NCI-H146 (cell line): Measurements from ENCODE around the gene CRYGA.

Experiments
- DNase-seq: peaks from one replicate; lab custom pipeline; 2025; lab: John Stamatoyannopoulos, UW

CRYGA gene

DNA sequence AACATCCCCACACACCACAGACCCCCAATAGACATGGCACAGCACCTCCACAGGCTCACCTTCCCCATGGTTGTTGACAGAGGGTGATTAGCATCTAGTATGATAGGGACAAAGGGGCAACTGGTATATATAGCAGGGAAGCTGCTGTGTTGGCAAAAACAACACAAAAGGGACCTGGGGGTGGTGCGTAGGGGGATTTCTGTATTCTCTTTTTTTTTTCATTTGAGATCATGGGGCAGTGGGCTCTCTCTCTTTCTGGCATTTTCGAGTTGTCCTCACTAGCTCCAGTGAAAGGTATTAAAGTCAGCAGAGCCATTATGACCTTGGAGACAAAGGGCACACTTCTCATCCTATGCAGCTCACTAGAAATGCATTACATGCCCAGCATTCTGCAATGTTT lies at the start of gene CRYGA:
TSS of gene CRYGA (minus strand) at position 101 of the 400 bp plus-strand sequence. CDS start at position 68, 33 bp downstream.
- DNase-seq: no peak

DNA sequence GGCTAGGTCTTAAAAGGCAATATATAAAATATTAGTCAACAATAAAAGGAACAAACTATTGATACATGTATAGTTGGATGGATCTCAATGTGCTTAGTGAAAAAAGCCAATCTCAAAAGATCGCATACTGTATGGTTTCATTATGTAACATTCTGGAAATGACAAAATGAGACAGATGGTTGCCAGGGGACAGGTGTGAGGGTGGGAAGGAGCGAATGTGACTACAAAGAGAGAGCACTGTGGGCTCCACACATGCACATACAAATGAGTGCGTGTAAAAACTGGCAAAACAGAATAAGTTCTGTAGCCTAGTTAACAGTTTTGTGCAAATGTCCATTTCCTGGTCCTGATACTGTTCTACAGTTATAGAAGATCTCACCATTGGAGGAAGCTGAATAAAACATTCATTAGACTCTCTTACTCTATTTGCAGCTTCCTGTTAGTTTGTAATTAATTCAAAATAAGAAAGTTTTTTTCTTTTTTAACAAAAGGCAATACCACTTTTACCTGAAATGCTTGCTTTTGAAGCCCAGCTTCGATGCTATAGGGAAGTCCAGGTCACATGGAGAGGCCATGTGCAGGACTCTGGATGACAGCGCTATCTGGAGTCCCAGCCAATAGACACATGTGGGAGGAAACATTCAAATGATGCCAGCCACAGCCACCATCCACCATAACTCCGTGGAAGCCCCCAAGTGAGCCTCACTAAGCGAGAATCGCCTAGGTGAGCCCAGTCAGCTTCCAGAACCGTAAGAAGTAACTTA lies 47.5 kb upstream of the CRYGA start:
- DNase-seq: no peak

- no peak for DNase-seq
Measured at GRCh38 chr2:208208335-208209085, 45.1 kb upstream of the CRYGA start.

- no peak for DNase-seq
Measured at GRCh38 chr2:208207769-208208168, 44.4 kb upstream of the CRYGA start.

DNA sequence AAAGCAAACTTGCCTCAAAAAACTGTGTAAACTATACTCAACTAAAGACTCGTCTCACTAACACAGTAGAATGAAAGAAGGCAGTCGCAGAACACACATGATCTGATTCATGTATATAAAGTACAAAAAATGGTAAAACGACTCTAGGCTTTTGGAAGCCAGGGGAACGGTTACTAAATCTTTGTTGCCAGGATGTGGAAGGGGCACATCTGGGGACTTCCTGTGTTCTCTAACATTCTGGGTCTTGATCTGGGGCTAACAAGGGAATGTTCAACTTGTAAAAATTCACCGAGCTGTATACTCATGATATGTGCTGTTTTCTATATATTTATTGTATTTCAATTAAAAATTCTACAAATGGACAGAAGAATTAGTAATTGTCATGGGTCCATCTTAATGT lies 40.8 kb upstream of the CRYGA start:
- DNase-seq: no peak

GRCh38 chr2:208195531-208195930 lies 32.1 kb upstream of the CRYGA start:
- DNase-seq: no peak

DNA sequence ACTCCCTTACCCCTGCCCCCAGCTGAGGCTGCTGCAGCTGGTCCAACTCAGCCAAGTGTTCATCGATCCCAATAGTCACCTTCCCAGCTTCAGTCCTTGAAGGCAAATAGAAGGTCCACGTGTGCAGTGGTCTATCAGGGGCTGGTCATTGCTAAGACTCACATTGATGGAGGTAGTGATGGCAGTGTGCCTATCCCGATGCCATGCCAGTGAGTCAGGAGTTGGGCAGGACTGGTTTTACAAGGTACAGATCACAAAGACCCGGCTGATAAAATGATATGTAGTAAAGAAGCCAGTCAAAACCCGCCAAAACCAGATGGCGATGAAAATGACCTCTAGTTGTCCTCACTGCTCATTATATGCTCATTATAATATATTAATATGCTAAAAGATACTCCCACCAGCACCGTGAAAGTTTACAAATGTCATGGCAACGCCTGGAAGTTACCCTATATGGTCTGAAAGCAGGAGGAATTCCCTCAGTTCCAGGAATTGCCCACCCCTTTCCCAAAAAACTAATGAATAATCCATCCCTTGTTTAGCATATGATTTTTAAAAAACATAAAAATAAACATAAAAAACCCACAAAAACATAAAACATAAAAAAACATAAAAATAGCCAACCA lies 29.3 kb upstream of the CRYGA start:
- DNase-seq: no peak

- DNase-seq: no peak
Measured at GRCh38 chr2:208189810-208190503, 26.6 kb upstream of the CRYGA start, which contains the start of gene C2orf80. Gene C2orf80, minus strand, starts transcription at chr2:208190030. Its CDS starts 3,044 bp downstream, at chr2:208186986.

DNA sequence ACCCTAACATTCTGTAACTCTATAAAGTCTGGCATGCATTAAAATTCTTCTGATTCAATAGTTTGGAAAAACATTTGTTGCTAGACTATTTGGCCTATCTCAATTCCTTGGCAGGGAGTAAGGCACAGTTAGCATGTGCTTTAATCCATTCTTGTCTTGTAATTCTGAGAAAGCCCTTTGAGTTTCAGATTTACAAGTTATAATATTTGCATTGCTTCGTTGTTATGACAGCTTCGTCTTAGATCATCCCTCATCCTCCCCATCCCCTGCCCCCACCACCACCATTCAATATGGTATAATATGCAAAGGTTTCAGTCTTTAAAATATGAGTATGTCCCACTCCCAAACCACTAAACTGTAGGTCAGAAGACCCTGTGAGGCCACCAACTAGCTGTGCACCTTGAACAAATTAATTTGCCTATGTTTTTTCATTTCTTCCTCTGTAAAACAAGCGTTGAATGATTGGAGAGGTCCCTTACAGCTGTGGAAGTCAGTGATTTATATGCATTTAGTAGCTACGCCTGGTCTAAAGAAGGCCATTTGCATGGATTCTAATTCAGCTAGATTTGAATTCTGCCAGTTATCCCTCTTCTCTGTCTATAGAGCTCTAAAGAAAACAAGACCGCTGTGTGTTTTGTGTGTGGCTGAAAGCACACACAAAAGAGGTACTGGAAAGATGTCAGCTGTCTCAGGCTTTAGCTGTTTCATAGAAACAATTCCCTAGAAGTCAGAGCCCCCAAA lies 25.9 kb upstream of the CRYGA start:
- no peak for DNase-seq

DNA sequence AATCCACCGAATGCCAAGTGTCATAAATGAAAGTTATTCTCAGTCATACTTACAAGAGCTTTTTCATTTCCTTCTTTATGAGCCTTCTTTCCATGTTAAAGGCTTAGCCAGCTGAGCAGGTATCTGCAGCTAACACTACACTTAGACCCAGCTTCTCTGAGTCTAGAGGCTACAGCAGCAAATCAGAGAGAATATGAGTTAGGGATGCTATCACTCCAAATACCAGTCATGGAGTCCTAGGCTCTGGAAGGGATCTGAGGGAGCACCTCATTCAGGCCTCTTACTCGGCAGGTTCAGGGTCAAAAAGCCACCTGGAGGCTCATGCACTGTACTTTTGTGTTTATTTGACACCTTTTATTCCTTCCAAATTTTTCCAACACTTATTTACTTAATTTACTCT lies 23.5 kb upstream of the CRYGA start:
- no peak for DNase-seq

DNA sequence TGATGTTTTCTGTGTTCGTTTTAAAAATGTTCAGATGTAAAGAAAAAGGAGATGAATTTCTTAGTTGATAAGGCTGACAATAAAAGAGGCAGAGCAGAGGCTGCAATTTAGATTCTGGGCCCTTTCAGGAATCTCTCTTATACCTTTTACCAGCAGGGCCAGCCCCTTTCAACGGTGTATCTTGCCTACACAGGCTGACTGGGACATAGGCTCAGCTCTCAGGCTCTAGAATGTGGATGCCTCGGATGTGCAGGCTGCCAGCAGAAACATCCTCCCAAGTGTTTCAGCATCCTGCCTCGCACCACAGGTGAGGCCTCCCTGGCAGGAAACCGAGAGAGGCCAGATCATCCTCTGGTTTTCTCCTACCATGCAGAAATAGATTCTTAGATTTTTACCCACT lies 23.1 kb upstream of the CRYGA start:
- DNase-seq: no peak

DNA sequence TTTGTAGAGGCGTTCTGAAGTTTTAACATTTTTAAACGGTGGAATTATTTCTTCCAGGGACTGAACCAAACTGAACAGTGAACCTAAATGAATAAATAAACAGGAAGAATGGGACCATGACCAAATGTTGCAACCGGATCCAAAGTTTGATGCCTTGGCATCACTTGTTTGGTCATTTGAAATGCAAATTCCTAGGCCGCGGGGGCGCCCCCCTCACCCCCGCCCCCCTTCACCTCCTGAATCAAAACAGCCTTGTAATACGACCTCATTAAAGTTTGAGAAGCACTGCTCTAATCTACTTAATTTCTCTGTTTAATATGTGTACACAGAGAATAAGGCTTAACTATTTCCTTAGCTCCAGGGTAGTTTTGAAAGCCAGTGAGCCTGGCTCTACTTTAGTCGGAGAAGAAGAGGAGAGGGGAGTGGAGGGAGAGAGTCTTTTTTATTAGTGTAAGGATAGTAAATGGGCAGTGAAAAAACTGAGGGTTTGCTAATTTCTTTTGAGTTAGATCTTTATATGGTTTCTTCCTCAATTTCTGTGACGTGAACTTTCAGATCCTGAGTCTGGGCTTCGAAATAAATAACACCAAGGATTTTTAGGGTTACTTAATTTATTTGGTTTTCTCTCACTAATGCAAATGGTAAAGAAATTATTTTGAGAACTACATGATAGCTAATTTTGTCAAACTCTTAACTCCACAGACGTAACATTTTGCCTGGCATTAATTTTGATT lies 20.8 kb upstream of the CRYGA start:
- no peak for DNase-seq

- no peak for DNase-seq
Measured at GRCh38 chr2:208183526-208183925, 20.1 kb upstream of the CRYGA start.

GRCh38 chr2:208182835-208183234 lies 19.4 kb upstream of the CRYGA start:
- no peak for DNase-seq

- DNase-seq: no peak
Measured at GRCh38 chr2:208179028-208179609, 15.7 kb upstream of the CRYGA start.

DNA sequence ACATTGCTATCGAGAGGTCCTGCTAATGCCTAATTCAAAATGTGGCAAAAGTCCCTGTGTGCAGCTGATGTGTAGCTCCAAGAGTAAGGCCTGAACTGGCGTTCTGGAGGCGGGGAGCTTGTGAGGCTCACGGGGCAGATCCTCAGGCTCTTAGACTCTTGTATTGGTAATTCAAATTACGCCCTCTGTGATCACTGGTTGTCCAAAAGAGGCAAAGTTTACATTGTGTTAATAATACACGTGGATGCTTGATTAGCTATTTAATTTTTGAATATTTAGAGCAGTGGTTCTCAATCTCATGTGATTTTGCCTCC lies 12.4 kb upstream of the CRYGA start:
- DNase-seq: no peak

- peak; percentile 43 for DNase-seq
Measured at GRCh38 chr2:208175069-208175839, 11.9 kb upstream of the CRYGA start.

DNA sequence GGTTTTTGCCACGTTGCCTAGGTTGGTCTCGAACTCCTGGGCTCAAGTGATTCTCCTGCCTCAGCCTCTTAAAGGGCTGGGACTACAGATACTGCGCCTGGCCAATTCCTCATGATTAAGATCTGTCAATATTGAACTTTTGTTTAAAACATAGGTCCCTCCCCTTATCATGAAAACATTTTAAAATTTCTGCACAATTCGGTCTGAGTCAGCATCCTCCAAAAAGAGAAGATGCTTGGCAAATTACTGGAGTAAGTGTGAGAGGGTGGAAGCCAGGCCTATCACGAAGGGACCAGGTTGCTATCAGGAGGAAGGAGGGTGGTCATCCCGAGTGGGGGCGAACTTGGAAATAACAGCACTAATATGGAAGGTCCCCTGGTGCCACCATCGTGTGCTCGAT lies 10.8 kb upstream of the CRYGA start:
- no peak for DNase-seq

DNA sequence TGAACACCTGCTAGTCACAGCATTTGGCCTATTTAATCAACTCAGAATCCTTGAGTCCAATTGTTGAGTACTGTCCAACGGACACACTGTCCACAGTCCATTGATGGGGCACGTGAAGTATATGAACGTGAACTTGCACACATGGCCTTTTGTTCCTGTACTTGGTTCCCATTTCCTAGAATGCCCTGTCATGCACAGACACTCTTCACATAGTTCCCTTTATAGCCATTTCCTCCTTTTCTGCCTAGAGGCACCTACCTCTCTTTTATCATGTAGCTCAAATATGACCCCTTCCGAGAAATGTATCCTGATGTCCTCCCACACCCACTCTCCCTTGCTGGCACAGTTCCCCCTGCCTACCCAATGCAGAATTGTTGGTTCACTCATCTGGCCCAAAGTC lies 8.7 kb upstream of the CRYGA start:
- no peak for DNase-seq
